Thyroid gland (tissue), 4 donors: ENCODE results near the gene PCYOX1L.

Experiments used
- CTCF ChIP-seq, 6 experiments: fragments of 200-600 bp in 3 of 6; fragments of 450-650 bp in 3 of 6; sonication (generic) in 3 of 6; IDR thresholded peaks; one replicate each; pipeline ENCODE4 v1.5.1; 2016 to 2019; ENCODE audit warnings: antibody characterized with exemption in 6 of 6, mild to moderate bottlenecking in 2 of 6, inconsistent platforms in 1 of 6, moderate library complexity in 1 of 6
- POLR2A ChIP-seq, 2 donors: fragments of 450-650 bp; IDR thresholded peaks; one replicate each; pipeline ENCODE4 v1.6.1; 2017; ENCODE audit warnings: antibody characterized with exemption in 2 of 2, mild to moderate bottlenecking in 2 of 2, moderate library complexity in 1 of 2

GRCh38 chr5:149412783-149413476 is 55.1 kb downstream of the PCYOX1L start:
- TF ChIP-seq CTCF (IDR thresholded peaks at IDR 0.05) (no peak), POLR2A (IDR thresholded peaks at IDR 0.05) (no peak)
